IgD-negative memory B cell (primary cell): ENCODE measurements around the gene DDN. TPM values are rescaled to one million over a fixed set of nuclear protein-coding genes. Genes with fewer than 3 reads are reported as not detected.

Experiments used
- H3K27ac Mint-ChIP-seq, 3 donors: one replicate each; pipeline ENCODE4 v1.8.0; 2020 to 2022; ENCODE audit warnings: mild to moderate bottlenecking in 3 of 3, mixed read lengths in 3 of 3, moderate library complexity in 1 of 3
- H3K27me3 Mint-ChIP-seq: one replicate; pipeline ENCODE4 v1.8.0; 2021; ENCODE audit warnings: mixed read lengths
- H3K36me3 Mint-ChIP-seq: one replicate; pipeline ENCODE4 v1.8.0; 2020; ENCODE audit warnings: mild to moderate bottlenecking, mixed read lengths
- H3K4me1 Mint-ChIP-seq, 3 donors: one replicate each; pipeline ENCODE4 v1.8.0; 2020 to 2022; ENCODE audit warnings: mixed read lengths in 3 of 3, mild to moderate bottlenecking in 1 of 3
- H3K4me3 Mint-ChIP-seq, 4 donors: one replicate each; pipeline ENCODE4 v1.8.0; 2020 to 2022; ENCODE audit warnings: mild to moderate bottlenecking in 4 of 4, mixed read lengths in 4 of 4, moderate library complexity in 3 of 4
- H3K9me3 Mint-ChIP-seq, 3 donors: one replicate each; pipeline ENCODE4 v1.8.0; 2020 to 2021; ENCODE audit warnings: mixed read lengths in 3 of 3, mild to moderate bottlenecking in 1 of 3
- polyA plus RNA-seq: library from polyadenylated mRNA; unstranded; fragments of 300-500 nt; fragmentation: Illumina TruSeq; gene quantifications from one replicate; pipeline ENCODE4 v1.2.3, GENCODE V29; 2021

The DDN gene
- polyA plus RNA-seq, 1 donor from 2014 or later, result not detected

- Mint-ChIP-seq H3K4me1 (peaks cover 0 to 3% (median 2%) of the 10 kb centered on the region in 3 donors), H3K27ac (peak overlapping the region in 1 of 3 donors; percentile 35), H3K36me3 (peaks cover 5% of the 10 kb centered on the region), H3K27me3 (no peaks in the 10 kb centered on the region), H3K9me3 (no peaks in the 10 kb centered on the region), H3K4me3 (no peak overlapping the region)
These were observed 26.9 kb upstream of the DDN start for GRCh38 chr12:49026101-49026500.

- Mint-ChIP-seq H3K4me1 (peaks cover 0 to 3% (median 2%) of the 10 kb centered on the region in 3 donors), H3K27ac (peak overlapping the region in 1 of 3 donors; percentile 35), H3K9me3 (no peaks in the 10 kb centered on the region), H3K27me3 (no peaks in the 10 kb centered on the region), H3K36me3 (peaks cover 5% of the 10 kb centered on the region), H3K4me3 (no peak overlapping the region)
These were observed 26.3 kb upstream of the DDN start for GRCh38 chr12:49025463-49025862.

GRCh38 chr12:49024543-49024942, 25.4 kb upstream of the DDN start:
- Mint-ChIP-seq H3K4me1 (peaks cover 4 to 9% (median 5%) of the 10 kb centered on the region in 3 donors), H3K36me3 (peaks cover 5% of the 10 kb centered on the region), H3K27ac (peak overlapping the region in 2 of 3 donors; percentile 28 to 75), H3K9me3 (no peaks in the 10 kb centered on the region), H3K4me3 (no peak overlapping the region), H3K27me3 (no peaks in the 10 kb centered on the region)

GRCh38 chr12:49023812-49024211, 24.6 kb upstream of the DDN start:
- Mint-ChIP-seq H3K27me3 (no peaks in the 10 kb centered on the region), H3K27ac (peak overlapping the region; percentile 16 to 40 (median 39)), H3K4me1 (peaks cover 7 to 14% (median 10%) of the 10 kb centered on the region in 3 donors), H3K9me3 (no peaks in the 10 kb centered on the region), H3K36me3 (peaks cover 5% of the 10 kb centered on the region), H3K4me3 (no peak overlapping the region)

- H3K9me3 Mint-ChIP-seq, result no peaks in the 10 kb centered on the region
- H3K36me3 Mint-ChIP-seq, result peaks cover 4% of the 10 kb centered on the region
- no peaks in the 10 kb centered on the region for H3K27me3 Mint-ChIP-seq
- peak overlapping the region in 1 of 4 donors; percentile 44 for H3K4me3 Mint-ChIP-seq
- H3K27ac Mint-ChIP-seq, result peak overlapping the region in 2 of 3 donors; percentile 75 to 77
- peaks cover 11 to 20% (median 14%) of the 10 kb centered on the region in 3 donors for H3K4me1 Mint-ChIP-seq
These were observed 23.5 kb upstream of the DDN start for GRCh38 chr12:49022558-49023178.

GRCh38 chr12:49021292-49021915, 22.2 kb upstream of the DDN start:
- peaks cover 4% of the 10 kb centered on the region for H3K36me3 Mint-ChIP-seq
- no peaks in the 10 kb centered on the region for H3K27me3 Mint-ChIP-seq
- H3K27ac Mint-ChIP-seq, result peak overlapping the region; percentile 75 to 77 (median 76)
- H3K4me3 Mint-ChIP-seq, result peak overlapping the region in 2 of 4 donors; percentile 44 to 60
- peaks cover 15 to 29% (median 21%) of the 10 kb centered on the region in 3 donors for H3K4me1 Mint-ChIP-seq
- H3K9me3 Mint-ChIP-seq, result no peaks in the 10 kb centered on the region

GRCh38 chr12:49020441-49020840, 21.3 kb upstream of the DDN start:
- H3K9me3 Mint-ChIP-seq, result no peaks in the 10 kb centered on the region
- no peaks in the 10 kb centered on the region for H3K27me3 Mint-ChIP-seq
- H3K4me1 Mint-ChIP-seq, result peaks cover 15 to 29% (median 28%) of the 10 kb centered on the region in 3 donors
- peaks cover 4% of the 10 kb centered on the region for H3K36me3 Mint-ChIP-seq
- H3K27ac Mint-ChIP-seq, result peak overlapping the region in 2 of 3 donors; percentile 53 to 77
- no peak overlapping the region for H3K4me3 Mint-ChIP-seq

- Mint-ChIP-seq H3K27ac (peak overlapping the region; percentile 96 to 100 (median 98)), H3K27me3 (no peaks in the 10 kb centered on the region), H3K4me3 (peak overlapping the region; percentile 62 to 97 (median 84)), H3K9me3 (no peaks in the 10 kb centered on the region), H3K4me1 (peaks cover 18 to 33% (median 32%) of the 10 kb centered on the region in 3 donors), H3K36me3 (peaks cover 4% of the 10 kb centered on the region)
These were observed 20.5 kb upstream of the DDN start for GRCh38 chr12:49019443-49020324.

- Mint-ChIP-seq H3K27ac (peak overlapping the region; percentile 98 to 100 (median 99)), H3K36me3 (peaks cover 6% of the 10 kb centered on the region), H3K27me3 (no peaks in the 10 kb centered on the region), H3K4me1 (peaks cover 18 to 33% (median 32%) of the 10 kb centered on the region in 3 donors), H3K4me3 (peak overlapping the region; percentile 89 to 97 (median 94)), H3K9me3 (no peaks in the 10 kb centered on the region)
These were observed 19.9 kb upstream of the DDN start for GRCh38 chr12:49019120-49019430.

GRCh38 chr12:49018261-49019119, 19.3 kb upstream of the DDN start, which contains the start of gene PRKAG1:
PRKAG1 (minus strand) TSS chr12:49018776; CDS start chr12:49018740, 36 bp downstream.
- Mint-ChIP-seq H3K4me1 (peaks cover 18 to 33% (median 32%) of the 10 kb centered on the region in 3 donors), H3K9me3 (no peaks in the 10 kb centered on the region), H3K36me3 (peaks cover 6% of the 10 kb centered on the region), H3K4me3 (peak within 1 kb of the TSS; percentile 89 to 97 (median 94)), H3K27ac (peak within 1 kb of the TSS; percentile 98 to 100 (median 99)), H3K27me3 (no peaks in the 10 kb centered on the region)

- H3K27ac Mint-ChIP-seq, result peak overlapping the region; percentile 98 to 100 (median 99)
- H3K4me3 Mint-ChIP-seq, result peak overlapping the region; percentile 89 to 97 (median 94)
- no peaks in the 10 kb centered on the region for H3K9me3 Mint-ChIP-seq
- H3K36me3 Mint-ChIP-seq, result peaks cover 6% of the 10 kb centered on the region
- H3K27me3 Mint-ChIP-seq, result no peaks in the 10 kb centered on the region
- H3K4me1 Mint-ChIP-seq, result peaks cover 18 to 33% (median 32%) of the 10 kb centered on the region in 3 donors
These were observed 18.7 kb upstream of the DDN start for GRCh38 chr12:49017891-49018260.

- Mint-ChIP-seq H3K27me3 (no peaks in the 10 kb centered on the region), H3K4me1 (peaks cover 18 to 33% (median 32%) of the 10 kb centered on the region in 3 donors), H3K27ac (peak overlapping the region in 1 of 3 donors; percentile 75), H3K4me3 (peak overlapping the region in 2 of 4 donors; percentile 45 to 84), H3K9me3 (no peaks in the 10 kb centered on the region), H3K36me3 (peaks cover 4% of the 10 kb centered on the region)
These were observed 16.0 kb upstream of the DDN start for GRCh38 chr12:49015196-49015595.

- Mint-ChIP-seq H3K9me3 (no peaks in the 10 kb centered on the region), H3K4me1 (peaks cover 14 to 28% (median 27%) of the 10 kb centered on the region in 3 donors), H3K36me3 (peaks cover 4% of the 10 kb centered on the region), H3K27me3 (no peaks in the 10 kb centered on the region), H3K4me3 (peak overlapping the region in 1 of 4 donors; percentile 84), H3K27ac (peak overlapping the region in 2 of 3 donors; percentile 40 to 75)
These were observed 15.4 kb upstream of the DDN start for GRCh38 chr12:49014547-49014946.

- H3K4me3 Mint-ChIP-seq, result no peak overlapping the region
- no peaks in the 10 kb centered on the region for H3K27me3 Mint-ChIP-seq
- peaks cover 4% of the 10 kb centered on the region for H3K36me3 Mint-ChIP-seq
- peaks cover 12 to 22% (median 20%) of the 10 kb centered on the region in 3 donors for H3K4me1 Mint-ChIP-seq
- H3K9me3 Mint-ChIP-seq, result no peaks in the 10 kb centered on the region
- peak overlapping the region in 1 of 3 donors; percentile 28 for H3K27ac Mint-ChIP-seq
These were observed 14.3 kb upstream of the DDN start for GRCh38 chr12:49013428-49013827.
